ENCODE measurements around the gene RRM2.

RRM2 gene

DNA sequence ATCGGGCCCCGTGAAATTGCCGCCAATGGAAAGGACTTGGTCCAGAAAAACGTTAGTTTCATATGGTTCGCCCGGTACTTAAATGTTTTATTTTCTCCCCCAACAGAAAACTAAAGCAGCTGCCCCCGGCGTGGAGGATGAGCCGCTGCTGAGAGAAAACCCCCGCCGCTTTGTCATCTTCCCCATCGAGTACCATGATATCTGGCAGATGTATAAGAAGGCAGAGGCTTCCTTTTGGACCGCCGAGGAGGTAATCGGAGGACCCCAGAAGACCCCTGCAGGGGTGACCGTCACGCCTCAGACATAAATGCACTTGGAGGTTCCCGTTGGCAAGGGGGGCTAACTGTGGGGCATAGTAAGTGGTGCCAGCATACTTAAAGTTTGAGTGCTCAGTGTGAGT lies 742 bp downstream of the RRM2 start:
- FAIRE-seq: no peak

DNA sequence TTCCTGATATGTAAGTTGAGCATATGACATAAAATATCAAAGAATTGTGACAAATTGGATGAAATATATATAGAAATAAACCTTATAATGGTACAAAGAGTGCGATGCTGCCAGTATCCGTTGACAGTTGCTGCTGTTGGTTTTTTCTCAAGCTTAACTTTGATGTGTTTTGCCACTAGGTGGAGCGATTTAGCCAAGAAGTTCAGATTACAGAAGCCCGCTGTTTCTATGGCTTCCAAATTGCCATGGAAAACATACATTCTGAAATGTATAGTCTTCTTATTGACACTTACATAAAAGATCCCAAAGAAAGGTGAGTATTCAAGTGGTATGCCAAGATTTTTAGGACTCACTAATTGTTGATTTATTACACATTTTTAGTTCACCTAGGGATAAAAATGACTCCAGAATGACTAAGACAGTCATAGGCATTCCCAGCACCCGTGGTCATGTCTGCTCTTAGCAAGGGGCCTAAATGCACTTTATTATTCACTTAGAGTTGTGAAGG lies 2.1 kb downstream of the RRM2 start:
- TF ChIP-seq, protein P1, sequence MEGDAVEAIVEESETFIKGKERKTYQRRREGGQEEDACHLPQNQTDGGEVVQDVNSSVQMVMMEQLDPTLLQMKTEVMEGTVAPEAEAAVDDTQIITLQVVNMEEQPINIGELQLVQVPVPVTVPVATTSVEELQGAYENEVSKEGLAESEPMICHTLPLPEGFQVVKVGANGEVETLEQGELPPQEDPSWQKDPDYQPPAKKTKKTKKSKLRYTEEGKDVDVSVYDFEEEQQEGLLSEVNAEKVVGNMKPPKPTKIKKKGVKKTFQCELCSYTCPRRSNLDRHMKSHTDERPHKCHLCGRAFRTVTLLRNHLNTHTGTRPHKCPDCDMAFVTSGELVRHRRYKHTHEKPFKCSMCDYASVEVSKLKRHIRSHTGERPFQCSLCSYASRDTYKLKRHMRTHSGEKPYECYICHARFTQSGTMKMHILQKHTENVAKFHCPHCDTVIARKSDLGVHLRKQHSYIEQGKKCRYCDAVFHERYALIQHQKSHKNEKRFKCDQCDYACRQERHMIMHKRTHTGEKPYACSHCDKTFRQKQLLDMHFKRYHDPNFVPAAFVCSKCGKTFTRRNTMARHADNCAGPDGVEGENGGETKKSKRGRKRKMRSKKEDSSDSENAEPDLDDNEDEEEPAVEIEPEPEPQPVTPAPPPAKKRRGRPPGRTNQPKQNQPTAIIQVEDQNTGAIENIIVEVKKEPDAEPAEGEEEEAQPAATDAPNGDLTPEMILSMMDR (IDR thresholded peaks at IDR 0.05; ENCODE audit: insufficient read depth, missing control alignments): peak; percentile 64
- FAIRE-seq: no peak
- no peak for DNase-seq (ENCODE audit: insufficient read length, low spot score)

More for the DNA sequence above, 742 bp downstream of the RRM2 start:
- no peak for DNase-seq (ENCODE audit: insufficient read length, low spot score)
- TF ChIP-seq, protein P1 (IDR thresholded peaks at IDR 0.05; ENCODE audit: insufficient read depth, missing control alignments): no peak

DNA sequence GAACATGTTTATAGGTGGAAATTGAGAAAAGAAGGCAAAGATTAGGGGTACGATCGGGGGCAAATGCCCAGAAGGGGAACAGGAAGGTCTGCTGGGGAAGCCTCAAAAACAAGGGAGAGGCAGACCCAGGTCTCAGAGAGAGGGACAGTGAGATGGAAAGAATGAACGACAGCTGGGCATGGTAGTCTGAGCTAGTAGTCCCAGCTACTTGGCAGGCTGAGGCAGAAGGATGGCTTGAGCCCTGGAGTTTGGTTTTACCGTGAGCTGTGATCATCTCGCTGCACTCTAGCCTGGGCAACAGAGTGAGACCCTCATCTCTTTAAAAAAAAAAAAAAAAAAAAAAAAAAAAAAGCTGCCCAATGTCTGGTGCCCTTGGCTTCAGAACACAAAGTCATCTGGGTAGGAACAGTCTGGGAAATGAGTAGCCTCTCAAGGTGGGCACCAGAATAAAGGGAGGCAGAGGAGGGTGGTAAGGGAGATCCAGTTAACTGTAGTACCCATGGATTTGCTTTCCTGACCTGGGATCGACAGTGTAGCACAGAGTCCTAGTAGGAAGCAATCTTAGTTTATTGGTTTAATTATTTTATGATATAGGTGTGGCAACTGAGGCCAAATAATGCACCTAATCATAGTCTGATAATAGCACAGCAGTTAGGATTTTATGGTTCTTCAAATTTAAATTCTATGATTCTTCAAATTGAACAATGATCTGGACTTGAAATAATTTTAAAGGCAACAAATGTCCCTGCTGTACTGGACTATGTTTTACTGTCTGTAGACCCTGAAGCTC lies 3.5 kb downstream of the RRM2 start:
- no peak for DNase-seq (ENCODE audit: insufficient read length, low spot score)
- TF ChIP-seq, protein P1 (IDR thresholded peaks at IDR 0.05; ENCODE audit: insufficient read depth, missing control alignments): no peak
- no peak for FAIRE-seq

DNA sequence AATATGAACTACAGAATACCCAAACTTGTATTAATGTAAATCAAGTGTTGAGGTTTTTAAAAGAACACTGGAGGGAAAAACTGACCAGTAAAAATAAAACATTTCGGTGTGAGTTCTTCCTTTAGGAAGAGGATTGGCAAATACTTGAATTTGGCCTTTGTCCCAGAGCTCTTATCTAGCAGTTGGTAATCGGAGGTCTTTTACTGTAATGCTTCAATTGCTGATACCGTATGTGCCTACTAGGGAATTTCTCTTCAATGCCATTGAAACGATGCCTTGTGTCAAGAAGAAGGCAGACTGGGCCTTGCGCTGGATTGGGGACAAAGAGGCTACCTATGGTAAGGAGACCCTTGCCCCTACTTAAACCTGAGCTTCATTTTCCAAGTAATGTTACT lies 4.1 kb downstream of the RRM2 start:
- DNase-seq (ENCODE audit: insufficient read length, low spot score) (no peak), FAIRE-seq (no peak)
- TF ChIP-seq, protein P1 (IDR thresholded peaks at IDR 0.05; ENCODE audit: insufficient read depth, missing control alignments): no peak

DNA sequence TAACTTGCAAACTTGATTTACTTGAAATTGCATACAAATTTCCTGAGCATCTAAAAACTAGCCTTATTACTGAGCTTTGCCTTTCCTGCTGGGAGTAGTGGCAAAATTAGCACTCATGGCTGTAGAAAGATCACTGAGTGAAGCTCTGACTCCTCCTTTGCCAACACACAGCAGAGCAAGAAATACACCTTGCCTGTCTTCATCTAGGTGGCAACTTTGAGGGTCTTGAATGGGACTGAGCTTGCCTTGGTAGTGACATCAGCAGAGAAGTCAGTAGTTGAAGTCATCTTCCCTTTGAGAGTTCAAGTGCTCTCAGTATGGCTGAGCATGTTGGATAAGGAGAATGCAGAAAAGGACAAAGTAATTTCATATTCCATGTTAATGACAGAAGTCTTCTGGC lies 5.9 kb downstream of the RRM2 start:
- no peak for FAIRE-seq

DNA sequence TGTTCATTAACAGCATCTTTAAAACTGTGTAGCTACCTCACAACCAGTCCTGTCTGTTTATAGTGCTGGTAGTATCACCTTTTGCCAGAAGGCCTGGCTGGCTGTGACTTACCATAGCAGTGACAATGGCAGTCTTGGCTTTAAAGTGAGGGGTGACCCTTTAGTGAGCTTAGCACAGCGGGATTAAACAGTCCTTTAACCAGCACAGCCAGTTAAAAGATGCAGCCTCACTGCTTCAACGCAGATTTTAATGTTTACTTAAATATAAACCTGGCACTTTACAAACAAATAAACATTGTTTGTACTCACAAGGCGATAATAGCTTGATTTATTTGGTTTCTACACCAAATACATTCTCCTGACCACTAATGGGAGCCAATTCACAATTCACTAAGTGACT lies 7.0 kb downstream of the RRM2 start:
- no peak for FAIRE-seq
- TF ChIP-seq, protein P1 (IDR thresholded peaks at IDR 0.05; ENCODE audit: insufficient read depth, missing control alignments): no peak
- no peak for DNase-seq (ENCODE audit: insufficient read length, low spot score)

More for the DNA sequence above, 5.9 kb downstream of the RRM2 start:
- TF ChIP-seq, protein P1 (IDR thresholded peaks at IDR 0.05; ENCODE audit: insufficient read depth, missing control alignments): no peak
- DNase-seq (ENCODE audit: insufficient read length, low spot score): no peak

DNA sequence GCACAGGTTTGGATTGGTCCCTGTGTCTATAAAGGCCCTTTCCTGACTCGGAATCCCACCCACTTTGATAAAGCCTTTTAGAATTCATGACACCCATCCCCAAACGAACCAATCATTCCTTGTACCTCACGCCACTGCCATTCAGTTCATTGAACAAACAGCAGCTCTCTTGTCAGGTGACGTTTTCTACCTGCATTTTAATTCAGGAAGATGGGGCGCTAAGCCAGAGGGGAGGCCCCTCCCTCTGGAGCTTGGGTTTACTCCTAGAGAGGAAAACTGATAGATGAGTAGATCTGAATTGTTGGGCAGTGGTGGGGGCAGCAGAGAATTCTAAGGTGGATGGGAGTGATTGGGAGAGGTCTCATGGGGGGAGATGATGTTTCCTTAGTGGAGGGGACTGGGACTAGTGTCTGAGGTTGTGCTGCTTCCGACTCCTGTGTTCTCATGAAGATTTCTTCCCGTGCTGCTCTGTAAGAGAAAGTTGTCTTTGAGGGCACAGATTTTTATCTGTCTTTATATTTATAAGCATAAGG lies 9.6 kb downstream of the RRM2 start:
- TF ChIP-seq, protein P1 (IDR thresholded peaks at IDR 0.05; ENCODE audit: insufficient read depth, missing control alignments): no peak
- DNase-seq (ENCODE audit: insufficient read length, low spot score): no peak
- no peak for FAIRE-seq
